ENCODE results near the gene HSD17B10. TPM values are rescaled to one million over a fixed set of nuclear protein-coding genes. Genes with fewer than 3 reads are reported as not detected.
"Not testable (repeated sequence)": the region's sequence is repeated elsewhere in the genome, so short reads cannot be mapped to it uniquely, and the experiment has no call there.

The HSD17B10 gene
- total and polyA plus RNA-seq, 4 donors: 28.0 to 118 (median 93.4) TPM

- Histone ChIP-seq H3K27ac (ENCODE audit: low read depth in 1 of 2, low read length in 1 of 2) (no peak overlapping the region), H3K4me1 (ENCODE audit: control insufficient read depth in 5 of 5, insufficient read depth in 5 of 5, low read length in 5 of 5) (no peaks in the 10 kb centered on the region), H3K27me3 (ENCODE audit: control insufficient read depth in 3 of 3, insufficient read depth in 3 of 3, low read length in 2 of 3) (peaks cover 0 to 22% (median 10%) of the 10 kb centered on the region in 3 donors), H3K36me3 (ENCODE audit: control insufficient read depth in 4 of 4, insufficient read depth in 4 of 4, low read length in 4 of 4) (no peaks in the 10 kb centered on the region), H3K9me3 (ENCODE audit: control insufficient read depth in 4 of 4, insufficient read depth in 3 of 4, low read length in 3 of 4) (no peaks in the 10 kb centered on the region), H3K9ac (ENCODE audit: insufficient read depth in 1 of 2, low read length in 2 of 2) (no peak overlapping the region), H3K4me3 (no peak overlapping the region)
- TF ChIP-seq CTCF (IDR thresholded peaks at IDR 0.05; ENCODE audit: control extremely low read depth, extremely low read depth): no peak
- 70 to 77% methylated on average over 3 of the region's 3 CpGs for WGBS, 2 donors
- DNase-seq: no peak
- no peak for ATAC-seq (ENCODE audit: insufficient read depth, low FRiP score)
Measured at GRCh38 chrX:53471346-53471745, 37.2 kb upstream of the HSD17B10 start.

- not testable (repeated sequence) for H3K4me3 ChIP-seq; H3K9ac ChIP-seq (ENCODE audit: insufficient read depth in 1 of 2, low read length in 2 of 2); ATAC-seq (ENCODE audit: insufficient read depth, low FRiP score); DNase-seq; H3K4me1 ChIP-seq (ENCODE audit: control insufficient read depth in 5 of 5, insufficient read depth in 5 of 5, low read length in 5 of 5); H3K27ac ChIP-seq (ENCODE audit: low read depth in 1 of 2, low read length in 1 of 2); H3K9me3 ChIP-seq (ENCODE audit: control insufficient read depth in 4 of 4, insufficient read depth in 3 of 4, low read length in 3 of 4); H3K36me3 ChIP-seq (ENCODE audit: control insufficient read depth in 4 of 4, insufficient read depth in 4 of 4, low read length in 4 of 4)
- H3K27me3 ChIP-seq (ENCODE audit: control insufficient read depth in 3 of 3, insufficient read depth in 3 of 3, low read length in 2 of 3): peaks cover 0 to 13% (median 8%) of the 10 kb centered on the region in 3 donors
- 85 to 97% methylated on average over 3 of the region's 3 CpGs for WGBS, 2 donors
Measured at GRCh38 chrX:53468659-53469058, 34.5 kb upstream of the HSD17B10 start.

GRCh38 chrX:53458082-53458481 lies 23.9 kb upstream of the HSD17B10 start:
- H3K27ac ChIP-seq (ENCODE audit: low read depth in 1 of 2, low read length in 1 of 2): no peak overlapping the region
- no peak for ATAC-seq (ENCODE audit: insufficient read depth, low FRiP score)
- 45 to 54% methylated on average over 5 of the region's 5 CpGs for whole genome bisulfite sequencing, 2 donors
- no peak overlapping the region for H3K4me3 ChIP-seq
- H3K27me3 ChIP-seq (ENCODE audit: control insufficient read depth in 3 of 3, insufficient read depth in 3 of 3, low read length in 2 of 3): peaks cover 3 to 32% (median 16%) of the 10 kb centered on the region in 3 donors
- no peaks in the 10 kb centered on the region for H3K9me3 ChIP-seq (ENCODE audit: control insufficient read depth in 4 of 4, insufficient read depth in 3 of 4, low read length in 3 of 4)
- H3K9ac ChIP-seq (ENCODE audit: insufficient read depth in 1 of 2, low read length in 2 of 2): no peak overlapping the region
- no peak for DNase-seq
- H3K36me3 ChIP-seq (ENCODE audit: control insufficient read depth in 4 of 4, insufficient read depth in 4 of 4, low read length in 4 of 4): no peaks in the 10 kb centered on the region
- TF ChIP-seq CTCF (IDR thresholded peaks at IDR 0.05; ENCODE audit: control extremely low read depth, extremely low read depth): no peak
- no peaks in the 10 kb centered on the region for H3K4me1 ChIP-seq (ENCODE audit: control insufficient read depth in 5 of 5, insufficient read depth in 5 of 5, low read length in 5 of 5)

- WGBS, 2 donors: 39 to 49% methylated on average over 3 of the region's 3 CpGs
- Histone ChIP-seq H3K9me3 (ENCODE audit: control insufficient read depth in 4 of 4, insufficient read depth in 3 of 4, low read length in 3 of 4) (no peaks in the 10 kb centered on the region), H3K36me3 (ENCODE audit: control insufficient read depth in 4 of 4, insufficient read depth in 4 of 4, low read length in 4 of 4) (no peaks in the 10 kb centered on the region), H3K4me3 (no peak overlapping the region), H3K27me3 (ENCODE audit: control insufficient read depth in 3 of 3, insufficient read depth in 3 of 3, low read length in 2 of 3) (peaks cover 3 to 35% (median 21%) of the 10 kb centered on the region in 3 donors), H3K9ac (ENCODE audit: insufficient read depth in 1 of 2, low read length in 2 of 2) (no peak overlapping the region), H3K4me1 (ENCODE audit: control insufficient read depth in 5 of 5, insufficient read depth in 5 of 5, low read length in 5 of 5) (no peaks in the 10 kb centered on the region), H3K27ac (ENCODE audit: low read depth in 1 of 2, low read length in 1 of 2) (no peak overlapping the region)
- ATAC-seq (ENCODE audit: insufficient read depth, low FRiP score) (no peak), DNase-seq (no peak)
- no peak for TF ChIP-seq CTCF (IDR thresholded peaks at IDR 0.05; ENCODE audit: control extremely low read depth, extremely low read depth)
Measured at GRCh38 chrX:53456254-53456653, 22.1 kb upstream of the HSD17B10 start.

Data from lung (tissue), 12 donors.